ENCODE results near the gene LOX. TPM values are rescaled to one million over a fixed set of nuclear protein-coding genes. Genes with fewer than 3 reads are reported as not detected.
A peak's percentile ranks its signal among the peaks of the same experiment; 100 is the strongest.
"Not testable (repeated sequence)": the region's sequence is repeated elsewhere in the genome, so short reads cannot be mapped to it uniquely, and the experiment has no call there.

Gene LOX
- total RNA-seq, 1 donor from 2014 or later, result 170 TPM

- DNase-seq, result no peak
Observed at GRCh38 chr5:122097391-122097790, 19.3 kb upstream of the LOX start.

- no peak for DNase-seq
Observed at GRCh38 chr5:122095158-122095557, 17.1 kb upstream of the LOX start.

GRCh38 chr5:122094251-122094650, 16.2 kb upstream of the LOX start:
- DNase-seq, result not testable (repeated sequence)

- peak; percentile 88 for DNase-seq
Observed at GRCh38 chr5:122093415-122094180, 15.5 kb upstream of the LOX start.

- peak; percentile 17 for DNase-seq
Observed at GRCh38 chr5:122091936-122092600, 14.0 kb upstream of the LOX start.

- peak; percentile 11 for DNase-seq
Observed at GRCh38 chr5:122089096-122090013, 11.3 kb upstream of the LOX start.

GRCh38 chr5:122085041-122085440, 7.0 kb upstream of the LOX start:
- no peak for DNase-seq

GRCh38 chr5:122083535-122083934, 5.5 kb upstream of the LOX start:
- DNase-seq, result no peak

- DNase-seq, result peak; percentile 82
Observed at GRCh38 chr5:122081541-122081940, 3.5 kb upstream of the LOX start.

GRCh38 chr5:122077366-122078115, 518 bp downstream of the LOX start:
- DNase-seq, result peak; percentile 45

GRCh38 chr5:122076669-122077365, 1.2 kb downstream of the LOX start:
- DNase-seq, result peak; percentile 69

GRCh38 chr5:122076050-122076461, 2.0 kb downstream of the LOX start:
- no peak for DNase-seq

GRCh38 chr5:122073864-122074263, 4.2 kb downstream of the LOX start:
- DNase-seq, result no peak

- DNase-seq, result peak; percentile 70
Observed at GRCh38 chr5:122073018-122073417, 5.0 kb downstream of the LOX start.

- DNase-seq, result no peak
Observed at GRCh38 chr5:122067390-122067789, 10.7 kb downstream of the LOX start.

- no peak for DNase-seq
Observed at GRCh38 chr5:122064992-122065391, 13.1 kb downstream of the LOX start.

GRCh38 chr5:122063836-122064235, 14.2 kb downstream of the LOX start:
- DNase-seq, result no peak

- DNase-seq, result no peak
Observed at GRCh38 chr5:122062205-122062604, 15.9 kb downstream of the LOX start.

GRCh38 chr5:122056913-122057312, 21.1 kb downstream of the LOX start:
- no peak for DNase-seq

- no peak for DNase-seq
Observed at GRCh38 chr5:122054266-122054665, 23.8 kb downstream of the LOX start.
